A549 (cell line): ENCODE results near the gene SMCO2. TPM values are rescaled to one million over a fixed set of nuclear protein-coding genes. Genes with fewer than 3 reads are reported as not detected.

ENCODE experiments used
- ATAC-seq, 2 experiments: fragments of 200-7000 bp in 1 of 2; fragments of >200 bp in 1 of 2; cut with Nextera tagmentation in 1 of 2; cut with Tn5 transposase in 1 of 2; 3 replicates each; pipeline versions ENCODE4 v1.8.0 to v1.9.1; 2018 to 2020; ENCODE audit warnings: mild to moderate bottlenecking in 1 of 2, moderate library complexity in 1 of 2
- CTCF ChIA-PET: fragments of 300-600 bp; sonication (Branson Sonifier 250); formaldehyde crosslinking; extraction: SDS; loops from one replicate; lab custom pipeline; 2021; ENCODE audit warnings: antibody characterized with exemption, inconsistent platforms; lab: Yijun Ruan, JAX
- POLR2A ChIA-PET: fragments of 350-600 bp; formaldehyde crosslinking; extraction: SDS; loops from one replicate; lab custom pipeline; 2021; ENCODE audit warnings: antibody characterized with exemption, inconsistent platforms; lab: Yijun Ruan, JAX
- DNase-seq, 2 experiments: peaks; one replicate each; pipeline versions ENCODE4 v3.0.0 to v3.0.0-alpha.2; 2011 to 2016; ENCODE audit warnings: low read depth in 1 of 2, low spot score in 1 of 2
- FAIRE-seq: peaks from 2 replicates; lab custom pipeline; 2011; peaks lifted over from hg19 to GRCh38; lab: Jason Lieb, UNC
- H3K27ac ChIP-seq, 2 experiments: fragments of >200 bp; sonication (Bioruptor Twin); formaldehyde crosslinking; 3 replicates each; pipeline ENCODE4 v1.5.1; 2016 to 2017
- H3K4me1 ChIP-seq: fragments of >200 bp; sonication (Bioruptor Twin); formaldehyde crosslinking; 3 replicates; pipeline ENCODE4 v1.6.1; 2016
- H3K4me2 ChIP-seq: fragments of >200 bp; sonication (Bioruptor Twin); formaldehyde crosslinking; 3 replicates; pipeline ENCODE4 v1.6.1; 2016
- H3K4me3 ChIP-seq: fragments of >200 bp; sonication (Bioruptor Twin); formaldehyde crosslinking; 3 replicates; pipeline ENCODE4 v1.5.1; 2016
- H3K9me3 ChIP-seq: fragments of >200 bp; sonication (Bioruptor Twin); formaldehyde crosslinking; 3 replicates; pipeline ENCODE4 v1.6.1; 2016
- CBX2 ChIP-seq: fragments of 200-600 bp; sonication (generic); IDR thresholded peaks from 2 replicates; pipeline ENCODE4 v1.6.1; 2016; ENCODE audit warnings: low read depth, mild to moderate bottlenecking, borderline replicate concordance
- CHD2 ChIP-seq: fragments of 150-350 bp; IDR thresholded peaks from 2 replicates; pipeline ENCODE4 v1.6.1; 2014; ENCODE audit warnings: low read length; ENCODE audit not compliant: partially characterized antibody
- EHF ChIP-seq: fragments of 250-450 bp; sonication (Bioruptor Pico); IDR thresholded peaks from 2 replicates; pipeline ENCODE4 v1.5.0; 2020; ENCODE audit warnings: mild to moderate bottlenecking
- FOSL2 ChIP-seq, 2 experiments: fragments of 450-650 bp in 1 of 2; fragments of >200 bp in 1 of 2; sonication (Bioruptor Twin) in 1 of 2; formaldehyde crosslinking; IDR thresholded peaks; 2 replicates each; pipeline versions ENCODE4 v1.5.0 to v1.6.1; 2016 to 2020; ENCODE audit warnings: mild to moderate bottlenecking in 1 of 2, moderate library complexity in 1 of 2
- HDAC2 ChIP-seq: fragments of 200-600 bp; sonication (generic); IDR thresholded peaks from 2 replicates; pipeline ENCODE4 v1.6.1; 2016
- HMGXB4 ChIP-seq: fragments of 250-450 bp; sonication (Bioruptor Pico); IDR thresholded peaks from 2 replicates; pipeline ENCODE4 v1.5.0; 2021; ENCODE audit warnings: mild to moderate bottlenecking, moderate library complexity, borderline replicate concordance
- JUN ChIP-seq, 2 experiments: fragments of >200 bp; sonication (Bioruptor Twin); formaldehyde crosslinking; IDR thresholded peaks; 2 replicates in 1 of 2; 3 replicates in 1 of 2; pipeline ENCODE4 v1.6.1; 2016 to 2017
- JUNB ChIP-seq: fragments of >200 bp; sonication (Bioruptor Twin); formaldehyde crosslinking; IDR thresholded peaks from 2 replicates; pipeline ENCODE4 v1.6.1; 2016
- KDM5A ChIP-seq: fragments of 200-600 bp; sonication (generic); IDR thresholded peaks from 2 replicates; pipeline ENCODE4 v1.6.1; 2016; ENCODE audit warnings: antibody characterized with exemption, mild to moderate bottlenecking
- MAX ChIP-seq: IDR thresholded peaks from 2 replicates; pipeline ENCODE4 v1.6.1; 2012
- MAZ ChIP-seq: fragments of 150-350 bp; IDR thresholded peaks from 2 replicates; pipeline ENCODE4 v1.6.1; 2014; ENCODE audit warnings: antibody characterized with exemption, low read depth, low read length, borderline replicate concordance
- MYC ChIP-seq: IDR thresholded peaks from 2 replicates; pipeline ENCODE4 v1.6.1; 2012; ENCODE audit warnings: mild to moderate bottlenecking, inconsistent platforms, low read length, improper control_type of control experiment, borderline replicate concordance
- NFE2L2 ChIP-seq: fragments of 150-350 bp; conservative IDR thresholded peaks from 2 replicates; pipeline ENCODE4 v1.6.1; 2014; ENCODE audit warnings: low read length
- NR3C1 ChIP-seq: fragments of >200 bp; sonication (Bioruptor Twin); formaldehyde crosslinking; IDR thresholded peaks from 3 replicates; pipeline ENCODE4 v1.6.1; 2017
- POLR2AphosphoS2 ChIP-seq: conservative IDR thresholded peaks from 2 replicates; pipeline ENCODE4 v1.6.1; 2012; ENCODE audit warnings: low read length, improper control_type of control experiment, inconsistent platforms
- RAD21 ChIP-seq, 2 experiments: fragments of >200 bp in 1 of 2; sonication (Bioruptor Twin) in 1 of 2; formaldehyde crosslinking in 1 of 2; IDR thresholded peaks in 1 of 2; conservative IDR thresholded peaks in 1 of 2; 2 replicates in 1 of 2; 3 replicates in 1 of 2; pipeline ENCODE4 v1.6.1; 2012 to 2018; ENCODE audit warnings: inconsistent platforms in 1 of 2
- RARB ChIP-seq: fragments of 250-450 bp; sonication (Bioruptor Pico); IDR thresholded peaks from 2 replicates; pipeline ENCODE4 v1.8.0; 2021; ENCODE audit warnings: mild to moderate bottlenecking, moderate library complexity
- RCOR1 ChIP-seq: fragments of 150-350 bp; IDR thresholded peaks from 2 replicates; pipeline ENCODE4 v1.6.1; 2014; ENCODE audit warnings: antibody characterized with exemption, low read length, low read depth
- REST ChIP-seq: fragments of 200-600 bp; sonication (generic); IDR thresholded peaks from 2 replicates; pipeline ENCODE4 v1.6.1; 2016; ENCODE audit warnings: antibody characterized with exemption, mild to moderate bottlenecking, moderate library complexity
- RFX5 ChIP-seq: fragments of 450-650 bp; IDR thresholded peaks from 2 replicates; pipeline ENCODE4 v1.7.1; 2014; ENCODE audit warnings: antibody characterized with exemption, mild to moderate bottlenecking, moderate library complexity
- RNF2 ChIP-seq: fragments of 200-600 bp; sonication (generic); IDR thresholded peaks from 2 replicates; pipeline ENCODE4 v1.6.1; 2016; ENCODE audit warnings: low read depth, mild to moderate bottlenecking, antibody characterized with exemption, moderate library complexity, borderline replicate concordance
- SMC3 ChIP-seq: fragments of >200 bp; sonication (Bioruptor Twin); formaldehyde crosslinking; IDR thresholded peaks from 3 replicates; pipeline ENCODE4 v1.6.1; 2018; ENCODE audit warnings: inconsistent platforms
- ZC3H11A ChIP-seq: fragments of 450-650 bp; IDR thresholded peaks from 2 replicates; pipeline ENCODE4 v1.6.1; 2014; ENCODE audit warnings: antibody characterized with exemption, mild to moderate bottlenecking
- ZNF302 ChIP-seq: fragments of 250-450 bp; sonication (Bioruptor Pico); IDR thresholded peaks from 2 replicates; pipeline ENCODE4 v1.9.0; 2021; ENCODE audit warnings: inconsistent platforms, mild to moderate bottlenecking, moderate library complexity
- WGBS: methylation state at CpG from one replicate; pipeline ENCODE4 v1.1.6; 2017; ENCODE audit errors: missing lambda C conversion rate; 5-methylcytosine and 5-hydroxymethylcytosine counted together
- polyA plus RNA-seq, 4 experiments: library from polyadenylated mRNA; depleted of rRNA in 3 of 4; stranded (reverse); fragments of >200 nt; fragmentation: RNase III in 1 of 4; extraction: RNeasy Plus Mini Kit Qiagen cat#74134 plus additional on column Dnase treatment in 1 of 4; gene quantifications; 2 replicates in 3 of 4; 3 replicates in 1 of 4; pipeline ENCODE4 v1.2.3, GENCODE V29; 2011 to 2017

Gene SMCO2
- polyA plus RNA-seq, 2 of the 4 experiments (the other 2 are of a cell fraction), result 0.14 to 0.28 TPM

DNA sequence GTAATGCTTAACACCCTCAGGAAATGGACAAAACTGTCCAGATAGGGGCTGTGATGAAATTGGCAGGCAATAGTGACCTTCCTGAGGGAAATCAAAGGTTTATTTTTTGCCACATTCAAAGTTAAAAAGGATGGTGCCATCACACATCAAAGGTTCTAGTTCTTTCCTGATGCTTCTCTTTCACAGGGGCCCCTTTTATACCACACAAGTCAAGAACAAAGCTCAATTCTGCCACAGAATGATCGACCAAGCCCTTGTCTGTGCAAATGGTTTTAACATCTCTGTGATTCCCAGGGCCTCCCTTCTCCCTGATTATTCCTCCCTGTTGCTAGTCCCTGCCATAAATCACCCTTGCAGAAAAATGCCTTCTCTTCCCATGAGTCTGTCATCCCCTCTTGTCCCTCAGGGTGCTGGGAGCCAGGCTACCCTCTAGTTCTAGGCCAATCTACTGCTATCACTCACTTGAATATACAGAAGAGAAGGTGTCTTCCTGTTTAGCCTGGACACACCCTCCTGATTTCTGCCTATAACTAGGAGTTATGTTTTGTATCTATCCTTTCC lies 22.7 kb downstream of the SMCO2 start:
- ChIA-PET POLR2A (no interaction called here), CTCF (no interaction called here)
- FAIRE-seq, result no peak

GRCh38 chr12:27472604-27473003 lies 26.1 kb downstream of the SMCO2 start:
- peaks cover 16% of the 10 kb centered on the region for H3K9me3 ChIP-seq
- ChIA-PET CTCF (no interaction called here), POLR2A (no interaction called here)
- H3K4me2 ChIP-seq, result no peak overlapping the region
- H3K27ac ChIP-seq, result no peak overlapping the region
- H3K4me3 ChIP-seq, result no peak overlapping the region
- ATAC-seq, result no peak
- FAIRE-seq, result peak; percentile 18
- H3K4me1 ChIP-seq, result no peaks in the 10 kb centered on the region
- TF ChIP-seq POLR2AphosphoS2 (no peak), RCOR1 (no peak), HDAC2 (no peak), RAD21 (conservative IDR thresholded peaks at IDR 0.05 in 1 of 2, IDR thresholded peaks at IDR 0.05 in 1 of 2) (no peak), JUNB (no peak), MAZ (no peak), MYC (no peak), CBX2 (no peak), ZNF302 (CRISPR knock-in tag) (no peak), JUN (IDR thresholded peaks at IDR 0.05) (no peak), EHF (CRISPR knock-in tag) (no peak)
- DNase-seq, result no peak
- 70% methylated on average over 4 of the region's 4 CpGs for WGBS

More for the DNA sequence above, 22.7 kb downstream of the SMCO2 start:
- H3K4me1 ChIP-seq, result no peaks in the 10 kb centered on the region
- WGBS, result 14% methylated on average over 1 of the region's 1 CpG
- H3K4me3 ChIP-seq, result no peak overlapping the region
- DNase-seq, result no peak
- no peak for ATAC-seq
- H3K4me2 ChIP-seq, result no peak overlapping the region
- TF ChIP-seq SMC3, result no peak
- TF ChIP-seq ZC3H11A, result no peak
- no peak for TF ChIP-seq KDM5A
- no peak for TF ChIP-seq RAD21 (conservative IDR thresholded peaks at IDR 0.05 in 1 of 2, IDR thresholded peaks at IDR 0.05 in 1 of 2)
- no peak for TF ChIP-seq EHF (CRISPR knock-in tag)
- no peak for TF ChIP-seq NFE2L2
- TF ChIP-seq CHD2, result no peak
- TF ChIP-seq HDAC2, result no peak
- no peak for TF ChIP-seq NR3C1
- TF ChIP-seq RNF2, result no peak
- TF ChIP-seq JUN (IDR thresholded peaks at IDR 0.05), result no peak
- TF ChIP-seq MAX, result no peak
- no peak for TF ChIP-seq MAZ
- TF ChIP-seq RARB, result no peak
- no peak for TF ChIP-seq FOSL2 (IDR thresholded peaks at IDR 0.05)
- TF ChIP-seq FOSL2 (CRISPR knock-in tag; IDR thresholded peaks at IDR 0.05), result no peak
- no peak overlapping the region for H3K27ac ChIP-seq
- H3K9me3 ChIP-seq, result no peaks in the 10 kb centered on the region

DNA sequence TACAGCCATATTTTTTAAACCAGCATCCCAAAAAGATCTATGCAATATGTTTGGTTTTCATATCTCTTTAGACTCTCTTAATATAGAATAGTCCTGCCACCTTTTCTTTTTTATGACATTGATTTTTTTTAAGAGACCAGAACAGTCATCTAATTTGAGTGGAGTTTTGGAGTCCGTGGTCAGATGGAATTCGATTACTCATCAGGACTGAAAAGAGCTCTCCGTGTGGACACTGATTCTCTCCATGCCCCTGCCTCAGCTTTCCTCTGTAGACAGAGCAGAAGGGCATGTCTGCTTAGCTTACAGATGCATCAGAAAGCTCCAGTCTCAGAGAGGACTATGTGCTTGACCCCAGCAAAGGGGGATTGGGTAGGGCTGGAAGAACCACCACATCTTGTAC lies 27.8 kb downstream of the SMCO2 start:
- POLR2A ChIA-PET, result no interaction called here
- Histone ChIP-seq H3K4me1 (no peaks in the 10 kb centered on the region), H3K4me2 (no peak overlapping the region), H3K9me3 (peaks cover 23% of the 10 kb centered on the region), H3K4me3 (no peak overlapping the region), H3K27ac (no peak overlapping the region)
- 23% methylated on average over 3 of the region's 3 CpGs for WGBS
- ATAC-seq, result no peak
- FAIRE-seq, result no peak
- no peak for DNase-seq
- CTCF ChIA-PET, result no interaction called here
- TF ChIP-seq POLR2AphosphoS2, result no peak
- no peak for TF ChIP-seq REST
- TF ChIP-seq HMGXB4, result no peak
- TF ChIP-seq RFX5, result no peak
